HG02610 (cell line): Measurements from ENCODE around the gene APOC3.

Experiments used
- ATAC-seq: cut with Tn5 transposase; IDR thresholded peaks from one replicate; pipeline ENCODE4 v1.9.1; 2021; ENCODE audit warnings: mild to moderate bottlenecking, moderate library complexity; ENCODE audit not compliant: unreplicated experiment

APOC3 gene

GRCh38 chr11:116869610-116870009, 39.9 kb downstream of the APOC3 start:
- ATAC-seq, result no peak

- ATAC-seq, result no peak
These were observed 40.3 kb downstream of the APOC3 start for GRCh38 chr11:116870054-116870453.

- no peak for ATAC-seq
These were observed 41.5 kb downstream of the APOC3 start for GRCh38 chr11:116871248-116871647.

GRCh38 chr11:116873381-116873780, 43.7 kb downstream of the APOC3 start:
- no peak for ATAC-seq

GRCh38 chr11:116874251-116874650, 44.5 kb downstream of the APOC3 start:
- ATAC-seq, result no peak

DNA sequence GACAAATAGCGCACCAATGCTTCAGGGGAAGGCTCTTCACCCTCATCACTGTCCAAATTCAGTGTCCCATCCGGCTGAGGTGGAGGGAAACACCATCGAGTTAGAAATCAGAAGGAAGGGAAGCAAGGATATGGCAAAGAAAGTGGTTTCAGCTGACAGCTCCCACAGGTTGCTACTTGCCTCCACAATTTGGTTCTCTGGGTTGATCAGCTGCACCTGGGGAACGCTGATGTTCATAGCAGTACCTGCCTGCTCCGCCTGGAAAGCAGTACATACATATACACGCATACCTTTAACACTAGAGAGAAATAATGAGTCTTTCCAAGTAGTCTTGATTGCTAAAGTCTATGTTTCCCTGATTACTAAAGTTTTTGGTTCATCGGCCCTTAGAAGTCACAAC, 45.5 kb downstream of the APOC3 start:
- no peak for ATAC-seq

GRCh38 chr11:116876656-116877055, 46.9 kb downstream of the APOC3 start:
- no peak for ATAC-seq

DNA sequence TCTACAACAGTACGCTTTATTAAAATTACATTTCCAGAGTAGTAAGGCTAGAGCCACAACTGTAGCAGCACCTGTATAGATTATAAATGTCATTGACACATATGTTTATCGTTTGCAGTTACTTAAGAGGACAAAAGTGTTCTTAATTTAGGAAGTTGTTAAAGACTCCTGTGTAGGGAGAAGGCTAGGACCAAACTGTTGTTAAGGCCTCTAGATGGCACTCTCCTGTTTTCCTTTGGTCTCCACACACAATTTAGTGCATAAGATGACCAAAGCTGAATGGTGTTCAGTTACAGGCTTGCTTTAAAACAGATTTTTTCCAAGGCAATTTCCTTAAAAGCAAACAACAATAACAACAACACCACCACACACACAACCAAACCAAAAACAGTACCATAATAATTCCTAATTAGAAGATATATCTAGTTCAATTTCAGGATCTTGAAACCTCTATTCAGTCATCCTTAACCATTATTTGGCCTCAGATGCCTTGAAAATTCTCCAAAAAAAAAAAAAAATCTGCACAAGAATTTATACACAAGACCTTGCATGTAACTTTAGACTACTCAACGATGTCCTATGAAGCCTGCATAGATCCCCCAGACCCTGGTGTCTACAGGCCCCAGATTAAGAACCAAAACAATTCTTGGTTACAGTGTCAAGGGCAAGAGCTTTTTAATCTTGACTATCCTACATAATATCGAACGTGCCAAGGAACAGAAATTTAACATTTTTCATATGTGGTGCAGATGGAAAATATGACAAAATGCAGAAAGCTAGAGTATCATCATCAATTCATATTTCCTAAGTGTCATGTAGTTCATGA, 50.3 kb downstream of the APOC3 start:
- no peak for ATAC-seq

DNA sequence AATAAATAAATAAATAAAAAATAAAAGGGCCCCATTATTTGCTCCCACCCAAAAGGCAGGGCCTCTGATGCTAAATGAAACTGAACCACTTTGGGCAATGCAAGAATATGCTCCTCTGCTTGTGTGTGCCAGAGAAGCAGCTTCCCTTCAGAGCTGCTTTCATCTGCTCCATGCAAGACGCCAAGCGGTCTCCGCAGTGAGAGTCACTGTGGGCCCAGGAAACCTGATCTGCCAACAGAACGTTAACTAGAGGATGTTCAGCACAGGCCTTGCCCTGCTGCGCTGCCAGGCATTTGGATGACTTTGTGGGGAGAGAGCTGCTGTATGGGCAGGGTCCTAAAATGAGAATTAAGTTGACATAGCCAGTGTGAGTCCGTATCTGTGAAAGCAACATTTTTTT, 51.4 kb downstream of the APOC3 start:
- ATAC-seq, result no peak

- no peak for ATAC-seq
These were observed 52.7 kb downstream of the APOC3 start for GRCh38 chr11:116882386-116882785.
